Spleen (tissue), 11 donors: ENCODE data around the gene CNOT10. TPM values are rescaled to one million over a fixed set of nuclear protein-coding genes. Genes with fewer than 3 reads are reported as not detected.

Source experiments
- DNase-seq: peaks from one replicate; pipeline ENCODE4 v3.0.0-alpha.2; 2020
- H3K27ac ChIP-seq, 8 donors: fragments of 200-600 bp; sonication (generic) in 7 of 8; 1 replicate in 4 of 8; 2 replicates in 4 of 8; pipeline versions ENCODE4 v1.5.0 to v1.8.0; 2016 to 2021; ENCODE audit warnings: inconsistent platforms in 4 of 8, mild to moderate bottlenecking in 4 of 8, moderate library complexity in 1 of 8
- H3K27me3 ChIP-seq, 7 donors: fragments of 200-600 bp; sonication (generic) in 6 of 7; replicated peaks in 1 of 7; 1 replicate in 4 of 7; 2 replicates in 3 of 7; pipeline versions ENCODE4 v1.5.0 to v1.8.0; 2016 to 2021; ENCODE audit warnings: inconsistent platforms in 3 of 7, mild to moderate bottlenecking in 1 of 7
- H3K36me3 ChIP-seq, 6 donors: fragments of 200-600 bp; sonication (generic) in 5 of 6; 1 replicate in 4 of 6; 2 replicates in 2 of 6; pipeline versions ENCODE4 v1.5.0 to v1.8.0; 2016 to 2021; ENCODE audit warnings: inconsistent platforms in 2 of 6
- H3K4me1 ChIP-seq, 6 donors: fragments of 200-600 bp; sonication (generic) in 5 of 6; 1 replicate in 3 of 6; 2 replicates in 3 of 6; pipeline versions ENCODE4 v1.5.0 to v1.8.0; 2016 to 2021; ENCODE audit warnings: inconsistent platforms in 3 of 6
- H3K4me3 ChIP-seq, 8 donors: fragments of 200-600 bp; sonication (generic) in 7 of 8; 1 replicate in 4 of 8; 2 replicates in 4 of 8; pipeline versions ENCODE4 v1.5.0 to v1.8.0; 2016 to 2021; ENCODE audit warnings: inconsistent platforms in 4 of 8, mild to moderate bottlenecking in 4 of 8, moderate library complexity in 2 of 8
- H3K9me3 ChIP-seq, 8 donors: fragments of 200-600 bp; sonication (generic) in 7 of 8; 1 replicate in 4 of 8; 2 replicates in 4 of 8; pipeline versions ENCODE4 v1.5.0 to v1.8.0; 2016 to 2021; ENCODE audit warnings: inconsistent platforms in 4 of 8
- CTCF ChIP-seq, 11 experiments: fragments of 200-600 bp in 7 of 11; fragments of 450-650 bp in 4 of 11; sonication (generic) in 4 of 11; IDR thresholded peaks in 8 of 11; conservative IDR thresholded peaks in 3 of 11; 1 replicate in 7 of 11; 2 replicates in 4 of 11; pipeline versions ENCODE4 v1.4.0 to v1.8.0; 2016 to 2021; ENCODE audit warnings: antibody characterized with exemption in 11 of 11, inconsistent platforms in 4 of 11, mild to moderate bottlenecking in 1 of 11
- POLR2A ChIP-seq, 3 donors: fragments of 450-650 bp; IDR thresholded peaks; one replicate each; pipeline ENCODE4 v1.5.1; 2017; ENCODE audit warnings: antibody characterized with exemption in 3 of 3, mild to moderate bottlenecking in 1 of 3
- POLR2AphosphoS5 ChIP-seq, 3 donors: sonication (generic); formaldehyde crosslinking; IDR thresholded peaks; one replicate each; pipeline ENCODE4 v1.5.1; 2017; ENCODE audit warnings: antibody characterized with exemption in 3 of 3
- WGBS, 5 donors: extraction: QIAGEN DNeasy Blood & Tissue Kit in 3 of 5; methylation state at CpG; one replicate each; pipeline versions ENCODE4 v1.1.5 to v1.1.7; 2013 to 2018; 5-methylcytosine and 5-hydroxymethylcytosine counted together
- intact Hi-C: fragments of 100-400 bp; cut with DNase I; formaldehyde crosslinking; loops from one replicate; pipeline ENCODE4 v1.15.0; 2023; ENCODE audit warnings: low total_unique reads
- polyA plus RNA-seq, 3 donors: library from polyadenylated mRNA; stranded (reverse); fragments of 200-250 nt; gene quantifications; one replicate each; pipeline ENCODE4 v1.2.1, GENCODE V29; 2013
- total RNA-seq, 7 donors: library from RNA; depleted of rRNA in 3 of 7; stranded (reverse); fragments of >200 nt in 3 of 7; fragmentation: NEBNext Ultra II Directional in 4 of 7; extraction: Animal tissue kit (Norgen Biotek cat#: 25700) in 4 of 7; gene quantifications; one replicate each; pipeline versions ENCODE4 v1.1.0 to v1.2.1, GENCODE V29; 2016 to 2021
- donor health status: healthy with polysubstance abuse.
- donor health status: DM: no; HTN: no; CAD: no; lungs with moderate emphysema.
- donor health status: DM: no; HTN: no; CAD: no.
- donor health status: Bipolar disorder and iron deficiency.
- donor health status: healthy.
- donor health status: DM: no; HTN: no; CAD: no.
- donor health status: DM: yes; HTN: yes; CAD: no.

The CNOT10 gene
- total and polyA plus RNA-seq, 10 donors, result 19.2 to 48.3 (median 34.2) TPM

GRCh38 chr3:32819551-32820348 is 134.8 kb downstream of the CNOT10 start:
- 76 to 83% (median 80%) methylated on average over 41 of the region's 41 CpGs for WGBS, 5 donors
- no peak overlapping the region for H3K4me3 ChIP-seq
- no peaks in the 10 kb centered on the region for H3K9me3 ChIP-seq
- H3K4me1 ChIP-seq, result peaks cover 16 to 43% (median 32%) of the 10 kb centered on the region in 6 donors
- H3K36me3 ChIP-seq, result no peaks in the 10 kb centered on the region
- TF ChIP-seq CTCF (IDR thresholded peaks at IDR 0.05 in 8 of 11, conservative IDR thresholded peaks at IDR 0.05 in 3 of 11) (no peak), POLR2AphosphoS5 (IDR thresholded peaks at IDR 0.05) (no peak), POLR2A (IDR thresholded peaks at IDR 0.05) (no peak)
- no peak overlapping the region for H3K27ac ChIP-seq
- DNase-seq, result no peak
- peaks cover 6 to 94% (median 61%) of the 10 kb centered on the region in 7 donors for H3K27me3 ChIP-seq
- intact Hi-C loops, result no loop called here

GRCh38 chr3:32820430-32820829 is 135.4 kb downstream of the CNOT10 start:
- no peak for DNase-seq
- H3K36me3 ChIP-seq, result no peaks in the 10 kb centered on the region
- peaks cover 6 to 90% (median 61%) of the 10 kb centered on the region in 7 donors for H3K27me3 ChIP-seq
- no peak for TF ChIP-seq POLR2AphosphoS5 (IDR thresholded peaks at IDR 0.05)
- no peak for TF ChIP-seq CTCF (IDR thresholded peaks at IDR 0.05 in 8 of 11, conservative IDR thresholded peaks at IDR 0.05 in 3 of 11)
- no peak for TF ChIP-seq POLR2A (IDR thresholded peaks at IDR 0.05)
- H3K27ac ChIP-seq, result no peak overlapping the region
- 71 to 88% (median 87%) methylated on average over 2 of the region's 2 CpGs for WGBS, 5 donors
- intact Hi-C loops, result no loop called here
- H3K9me3 ChIP-seq, result no peaks in the 10 kb centered on the region
- no peak overlapping the region for H3K4me3 ChIP-seq
- H3K4me1 ChIP-seq, result peaks cover 16 to 36% (median 31%) of the 10 kb centered on the region in 6 donors

- 70 to 77% (median 76%) methylated on average over 11 to 12 of the region's 12 CpGs for WGBS, 5 donors
- Histone ChIP-seq H3K9me3 (no peaks in the 10 kb centered on the region), H3K27me3 (peaks cover 6 to 83% (median 55%) of the 10 kb centered on the region in 7 donors), H3K4me3 (no peak overlapping the region), H3K27ac (no peak overlapping the region), H3K4me1 (peaks cover 16 to 29% (median 27%) of the 10 kb centered on the region in 6 donors), H3K36me3 (no peaks in the 10 kb centered on the region)
- TF ChIP-seq POLR2AphosphoS5 (IDR thresholded peaks at IDR 0.05), result no peak
- TF ChIP-seq POLR2A (IDR thresholded peaks at IDR 0.05), result no peak
- TF ChIP-seq CTCF (IDR thresholded peaks at IDR 0.05 in 8 of 11, conservative IDR thresholded peaks at IDR 0.05 in 3 of 11), result no peak
- no peak for DNase-seq
- intact Hi-C loops, result no loop called here
These were observed 136.1 kb downstream of the CNOT10 start for GRCh38 chr3:32820971-32821685.
